GM19025 (cell line): ENCODE measurements around the gene ASB18.

Experiments
- ATAC-seq: cut with Tn5 transposase; IDR thresholded peaks from one replicate; pipeline ENCODE4 v1.9.1; 2021; ENCODE audit warnings: mild to moderate bottlenecking, low read depth, moderate library complexity; ENCODE audit not compliant: unreplicated experiment

Gene ASB18

GRCh38 chr2:236242057-236242495 is 22.1 kb downstream of the ASB18 start:
- no peak for ATAC-seq

- no peak for ATAC-seq
These were observed 22.8 kb downstream of the ASB18 start for GRCh38 chr2:236241181-236242056.

- ATAC-seq, result no peak
These were observed 23.8 kb downstream of the ASB18 start for GRCh38 chr2:236240228-236240990.

DNA sequence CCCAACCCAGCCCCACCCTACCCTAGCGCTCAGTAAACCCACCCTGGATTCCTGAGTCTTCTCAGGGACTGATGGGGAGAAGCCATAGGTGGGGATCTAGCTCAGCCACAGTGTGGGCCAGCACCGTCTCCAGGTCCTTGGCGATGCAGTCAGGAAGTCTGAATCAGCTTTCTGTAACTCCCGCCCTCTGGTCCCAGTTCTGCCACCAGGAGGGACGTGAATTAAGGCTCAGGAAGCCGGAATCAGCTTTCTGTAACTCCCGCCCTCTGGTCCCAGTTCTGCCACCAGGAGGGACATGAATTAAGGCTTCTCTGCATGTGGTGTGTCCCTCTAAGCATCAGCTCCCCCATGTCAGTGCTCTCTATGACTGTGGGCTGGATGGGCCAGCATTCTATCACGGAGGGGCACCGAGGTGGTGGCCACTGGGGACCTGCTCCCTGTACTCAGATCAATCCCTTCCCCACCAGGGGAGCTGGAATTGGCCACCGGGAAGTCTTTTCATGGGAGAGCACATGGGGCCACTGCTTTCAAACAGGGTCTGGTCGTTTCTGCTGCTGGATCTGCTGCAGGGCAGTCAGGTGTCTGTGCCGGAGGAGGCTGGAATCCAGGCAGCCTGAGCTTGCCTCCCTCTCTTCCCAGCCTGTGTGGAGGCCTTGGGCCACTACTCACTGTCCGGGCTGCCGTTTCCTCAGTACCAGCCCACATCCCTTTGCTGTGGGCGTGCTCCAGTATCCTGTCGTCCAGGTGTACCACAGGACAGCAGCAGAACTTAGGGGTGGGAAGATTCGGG is 24.7 kb downstream of the ASB18 start:
- ATAC-seq, result no peak

- no peak for ATAC-seq
These were observed 25.5 kb downstream of the ASB18 start for GRCh38 chr2:236238751-236239150.

- ATAC-seq, result no peak
These were observed 26.6 kb downstream of the ASB18 start for GRCh38 chr2:236237468-236238190.

DNA sequence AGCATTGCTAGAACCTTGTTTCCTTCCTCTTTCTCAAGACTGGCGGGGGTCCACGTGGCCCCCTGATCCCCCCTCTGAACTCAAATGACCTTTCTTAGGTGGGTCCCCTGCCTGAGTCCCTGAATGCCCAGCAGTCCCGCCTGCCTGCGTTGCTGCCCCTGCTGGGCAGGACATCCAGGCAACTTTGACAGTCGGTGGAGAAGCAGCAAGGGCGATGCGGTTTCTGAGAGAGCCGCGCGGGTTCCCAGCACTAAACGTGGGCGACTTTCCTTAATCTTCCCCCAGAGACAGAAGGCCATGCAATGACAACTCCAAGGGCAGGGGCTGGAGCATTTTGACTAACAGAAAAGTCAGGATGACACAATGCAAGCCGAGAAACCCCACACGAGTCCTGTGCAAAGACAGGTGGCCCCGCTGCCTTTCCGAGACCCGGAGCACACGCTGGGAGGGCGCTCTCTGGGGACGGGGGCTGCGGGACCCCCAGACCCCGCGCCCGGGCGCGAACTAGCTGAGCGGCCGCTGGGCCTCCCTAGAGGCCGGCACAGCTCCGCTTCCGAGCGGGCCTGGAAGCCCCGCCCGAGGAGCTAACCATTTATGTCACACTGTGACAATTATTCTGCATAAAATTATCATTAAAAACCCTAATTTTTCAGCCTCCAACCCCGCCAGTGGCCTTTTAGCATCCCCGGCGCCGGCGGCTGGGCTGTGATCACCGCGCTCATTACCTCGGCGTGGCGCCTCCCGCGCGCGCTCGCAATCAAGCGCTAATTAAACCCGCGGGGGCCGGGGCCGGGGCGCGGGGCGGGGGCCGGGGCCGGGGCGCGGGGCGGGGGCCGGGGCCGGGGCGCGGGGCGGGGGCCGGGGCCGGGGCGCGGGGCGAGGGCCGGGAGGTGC is 27.4 kb downstream of the ASB18 start:
- ATAC-seq, result no peak

GRCh38 chr2:236229186-236229585 is 35.0 kb downstream of the ASB18 start:
- ATAC-seq, result no peak

GRCh38 chr2:236223675-236224074 is 40.5 kb downstream of the ASB18 start:
- no peak for ATAC-seq

GRCh38 chr2:236221798-236222197 is 42.4 kb downstream of the ASB18 start:
- no peak for ATAC-seq

GRCh38 chr2:236219411-236219810 is 44.8 kb downstream of the ASB18 start:
- ATAC-seq, result no peak

DNA sequence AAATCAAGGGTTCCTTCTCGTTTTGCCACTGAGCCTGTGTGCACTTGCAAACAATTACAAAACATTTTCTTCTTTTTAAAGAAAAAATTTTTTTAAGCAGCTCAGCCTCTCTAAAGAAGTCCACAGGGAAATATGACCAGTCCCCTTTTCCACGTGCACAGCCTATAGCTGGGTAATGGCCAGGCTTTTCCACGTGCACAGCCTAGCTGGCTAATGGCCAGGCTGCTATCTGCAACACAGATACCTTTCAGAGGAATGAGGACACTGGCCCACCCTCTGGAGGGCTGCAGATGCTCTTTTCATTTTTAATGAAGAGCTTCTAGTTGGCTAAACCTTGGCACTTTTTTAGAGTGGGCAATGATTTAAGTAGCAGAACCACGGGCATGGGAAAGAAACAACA is 46.3 kb downstream of the ASB18 start:
- ATAC-seq, result no peak

DNA sequence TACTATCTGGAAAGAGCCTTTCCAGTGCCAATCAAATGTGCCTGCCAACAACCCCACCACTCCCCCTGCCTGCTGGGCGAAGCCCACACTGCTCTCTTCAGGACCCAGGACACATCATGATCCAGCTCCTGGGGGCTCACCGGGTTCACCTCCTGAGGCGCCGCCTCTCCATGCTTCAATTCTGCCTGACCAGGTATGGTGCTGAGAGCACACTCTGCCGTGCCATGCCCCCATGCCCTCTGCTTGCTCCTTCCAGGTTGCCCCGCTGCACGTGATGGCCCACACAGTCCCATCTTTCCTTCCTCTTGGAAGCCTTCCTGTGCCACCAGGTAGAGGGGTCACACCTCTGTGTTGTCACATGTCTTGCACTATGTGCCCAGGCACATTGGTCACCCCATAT is 47.5 kb downstream of the ASB18 start:
- no peak for ATAC-seq

DNA sequence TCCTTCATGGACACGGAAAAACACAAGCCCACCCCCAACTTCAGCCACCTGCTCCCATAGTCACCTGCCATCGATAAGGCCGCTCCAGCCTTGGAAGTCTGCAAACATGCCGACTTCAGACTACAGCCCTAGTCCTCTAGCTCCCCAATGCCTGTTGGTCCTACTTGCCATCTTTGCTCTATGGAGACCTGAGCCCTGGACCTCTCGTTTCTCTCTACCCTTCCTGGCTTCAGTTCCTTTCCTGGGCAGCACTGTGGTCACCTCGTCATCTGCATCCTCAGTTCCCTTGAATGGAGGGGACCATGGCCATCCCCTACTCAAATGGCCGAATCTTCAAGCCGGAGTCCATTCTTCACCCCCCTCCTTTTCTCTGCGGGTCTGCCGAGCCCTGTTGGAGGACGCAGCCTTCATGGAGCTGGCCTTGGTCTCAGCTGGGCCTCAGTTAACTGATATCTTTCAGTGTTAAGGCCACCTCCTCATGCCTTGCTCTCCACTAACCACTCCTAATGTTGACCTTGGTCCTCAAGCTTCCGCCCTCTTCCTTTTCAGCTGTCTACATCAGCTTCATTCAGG is 48.4 kb downstream of the ASB18 start:
- ATAC-seq, result no peak

DNA sequence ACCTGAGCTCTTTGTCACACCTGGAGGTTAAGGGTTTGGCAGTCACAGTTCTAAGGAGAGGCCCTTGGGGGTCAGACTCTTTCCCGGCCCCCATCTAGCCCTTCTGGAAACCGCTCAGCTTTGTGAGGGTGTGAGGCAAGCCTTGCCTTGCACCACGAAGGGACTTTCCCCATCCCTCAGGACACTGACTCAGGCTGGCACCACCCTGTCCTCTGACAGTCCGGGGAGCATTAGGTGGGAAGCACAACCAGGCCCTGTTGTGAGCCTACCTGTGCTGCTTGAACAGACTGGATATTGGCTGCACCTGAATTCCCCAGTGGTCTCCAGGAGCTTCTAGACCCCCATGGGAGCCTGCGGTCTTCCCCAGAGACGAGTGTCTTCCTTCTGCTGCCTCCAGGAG is 49.0 kb downstream of the ASB18 start:
- ATAC-seq, result no peak

DNA sequence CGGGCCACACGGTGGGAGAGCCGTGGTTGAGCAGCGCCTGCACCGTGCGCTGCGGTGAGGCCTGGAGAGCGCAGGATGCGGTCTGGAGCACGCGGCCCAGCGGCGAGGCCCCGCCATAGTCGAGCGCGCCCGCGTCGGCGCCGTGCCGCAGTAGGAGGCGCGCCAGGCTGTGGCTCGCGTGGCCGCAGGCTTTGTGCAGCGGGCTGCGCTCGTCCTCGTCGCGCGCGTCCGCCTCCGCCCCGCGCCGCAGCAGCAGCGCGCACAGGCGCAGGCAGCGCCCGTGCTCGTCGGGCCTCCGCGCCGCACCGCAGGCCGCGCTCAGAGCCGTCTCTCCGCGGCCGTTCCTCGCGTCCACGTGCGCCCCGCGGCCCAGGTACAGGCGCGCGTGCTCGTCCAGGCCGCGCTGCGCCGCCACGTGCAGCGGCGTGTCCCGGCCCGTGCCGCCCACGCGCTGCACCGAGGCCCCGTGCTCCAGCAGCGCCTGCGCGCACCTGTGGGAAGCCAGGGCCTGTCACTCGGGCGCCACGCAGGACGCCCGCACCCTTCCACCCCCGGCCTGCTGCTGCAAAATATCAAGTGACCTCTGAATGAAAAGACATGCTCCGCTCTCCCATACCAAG is 49.7 kb downstream of the ASB18 start:
- no peak for ATAC-seq

DNA sequence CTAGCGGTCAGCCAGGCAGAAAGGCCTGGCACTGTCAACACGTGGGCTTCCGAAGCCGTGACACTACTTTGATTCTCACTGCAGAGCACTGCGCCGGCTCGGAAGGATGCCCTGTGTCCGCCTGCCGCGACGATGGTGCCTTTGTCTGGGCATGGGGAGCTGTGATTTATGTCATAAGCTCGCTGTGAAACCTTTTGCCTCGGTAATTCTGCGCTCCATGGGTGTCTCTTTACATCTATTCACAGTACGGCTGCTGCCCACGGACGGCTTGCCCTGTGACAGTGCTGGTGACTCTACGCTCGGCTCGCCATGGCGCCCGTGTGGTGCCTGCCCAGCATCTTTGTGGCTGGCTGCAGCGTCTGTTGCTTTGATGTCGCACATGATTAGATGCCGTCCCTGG is 52.9 kb downstream of the ASB18 start:
- no peak for ATAC-seq

DNA sequence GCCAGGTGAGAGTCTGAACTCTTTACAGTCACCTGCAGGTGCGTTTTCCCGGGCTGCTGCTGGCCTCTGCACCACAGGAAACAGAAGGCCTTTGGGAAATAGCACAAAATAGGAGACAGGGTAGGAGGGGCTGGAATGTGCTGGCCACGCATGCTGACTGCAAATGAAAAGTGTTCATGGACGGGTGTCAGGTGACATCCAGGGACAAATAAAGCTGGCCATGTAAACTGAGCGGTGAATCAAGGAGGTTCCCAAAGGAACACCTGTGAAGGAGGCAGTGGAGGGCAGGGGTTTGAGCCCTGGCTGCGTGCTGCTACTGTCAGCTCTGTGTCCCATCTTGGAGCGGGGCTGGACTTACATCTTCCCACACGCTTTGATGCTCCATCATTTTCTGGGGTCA is 53.7 kb downstream of the ASB18 start:
- no peak for ATAC-seq

DNA sequence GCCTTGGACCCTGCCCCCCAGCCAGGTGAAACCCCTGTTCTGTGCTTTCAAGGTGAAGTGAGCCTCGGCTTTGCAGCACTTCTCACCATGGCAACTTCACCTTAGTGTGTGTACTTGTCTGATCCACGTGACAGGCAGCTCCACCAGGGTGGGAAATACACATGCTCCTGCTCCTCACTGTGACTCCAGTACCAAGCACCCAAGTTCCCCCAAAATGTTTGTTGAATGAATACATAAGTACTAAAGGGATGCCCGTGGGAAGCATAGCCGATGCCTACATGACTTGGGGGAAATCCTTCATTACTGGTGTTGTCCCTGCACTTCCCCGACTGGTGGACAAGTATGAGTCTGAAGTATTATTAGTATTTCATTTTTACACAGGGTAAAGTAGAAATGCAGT is 54.2 kb downstream of the ASB18 start:
- ATAC-seq, result no peak
